ENCODE results near the gene LHX6.

LHX6 gene

GRCh38 chr9:122190597-122191381 lies 38.0 kb downstream of the LHX6 start:
- no peak for DNase-seq

- DNase-seq = no peak
Measured at GRCh38 chr9:122188369-122188768, 40.4 kb downstream of the LHX6 start.

GRCh38 chr9:122186777-122187470 lies 41.8 kb downstream of the LHX6 start:
- no peak for DNase-seq

GRCh38 chr9:122186301-122186700 lies 42.5 kb downstream of the LHX6 start:
- no peak for DNase-seq

- DNase-seq = no peak
Measured at GRCh38 chr9:122184551-122184950, 44.2 kb downstream of the LHX6 start.

GRCh38 chr9:122183501-122183900 lies 45.3 kb downstream of the LHX6 start:
- DNase-seq = no peak

GRCh38 chr9:122180633-122181032 lies 48.1 kb downstream of the LHX6 start:
- no peak for DNase-seq

- DNase-seq = no peak
Measured at GRCh38 chr9:122179690-122180074, 49.1 kb downstream of the LHX6 start.

GRCh38 chr9:122179054-122179689 lies 49.6 kb downstream of the LHX6 start:
- DNase-seq = no peak

GRCh38 chr9:122176916-122177315 lies 51.8 kb downstream of the LHX6 start:
- no peak for DNase-seq

- no peak for DNase-seq
Measured at GRCh38 chr9:122173670-122174069, 55.1 kb downstream of the LHX6 start.

- no peak for DNase-seq
Measured at GRCh38 chr9:122172131-122172530, 56.6 kb downstream of the LHX6 start.

GRCh38 chr9:122168356-122168755 lies 60.4 kb downstream of the LHX6 start:
- DNase-seq = no peak

- DNase-seq = no peak
Measured at GRCh38 chr9:122164286-122164685, 64.5 kb downstream of the LHX6 start.

- DNase-seq = no peak
Measured at GRCh38 chr9:122162415-122162814, 66.3 kb downstream of the LHX6 start.

- no peak for DNase-seq
Measured at GRCh38 chr9:122159925-122160246, 68.9 kb downstream of the LHX6 start.

GRCh38 chr9:122159026-122159924 lies 69.5 kb downstream of the LHX6 start, which contains the start of the genes MORN5 and NDUFA8:
Gene MORN5, plus strand, starts transcription at chr9:122159908. Its CDS starts 65 bp downstream, at chr9:122159973.
Gene NDUFA8, minus strand, starts transcription at chr9:122159779. Its CDS starts 102 bp downstream, at chr9:122159677.
- DNase-seq = peak; percentile 93

GRCh38 chr9:122158202-122158601 lies 70.6 kb downstream of the LHX6 start:
- DNase-seq = no peak

- no peak for DNase-seq
Measured at GRCh38 chr9:122155796-122156195, 73.0 kb downstream of the LHX6 start.

Data from activated gamma-delta T cell treated with Interleukin-2 at 50 U/mL for 16 hours (primary cell).